H1 (cell line): ENCODE data around the gene F3. TPM values are rescaled to one million over a fixed set of nuclear protein-coding genes. Genes with fewer than 3 reads are reported as not detected.
"Not testable (repeated sequence)": the region's sequence is repeated elsewhere in the genome, so short reads cannot be mapped to it uniquely, and the experiment has no call there.

Experiments
- CTCF ChIA-PET: fragments of 300-600 bp; sonication (Branson Sonifier 250); formaldehyde crosslinking; loops from one replicate; lab custom pipeline; 2021; ENCODE audit not compliant: partially characterized antibody; lab: Charles Lee
- POLR2A ChIA-PET: fragments of 300-600 bp; sonication (Branson Sonifier 250); formaldehyde crosslinking; loops from one replicate; lab custom pipeline; 2021; ENCODE audit warnings: inconsistent platforms; ENCODE audit not compliant: partially characterized antibody; lab: Charles Lee
- DNase-seq, 2 experiments: peaks; one replicate each; pipeline versions ENCODE4 v3.0.0 to v3.0.0-alpha.2; 2010 to 2022; ENCODE audit warnings: low spot score in 2 of 2, low read depth in 1 of 2, mixed read lengths in 1 of 2
- FAIRE-seq: peaks from 2 replicates; lab custom pipeline; 2011; peaks lifted over from hg19 to GRCh38; lab: Jason Lieb, UNC
- H2AFZ ChIP-seq: 2 replicates; pipeline ENCODE4 v1.8.1; 2012; ENCODE audit warnings: low read length, inconsistent platforms
- H2AK5ac ChIP-seq: 2 replicates; pipeline ENCODE4 v1.6.1; 2013; ENCODE audit warnings: low read depth, low read length
- H2BK120ac ChIP-seq: replicated peaks from 2 replicates; pipeline ENCODE3; 2013; ENCODE audit warnings: low read depth, low read length, inconsistent platforms
- H2BK12ac ChIP-seq: 2 replicates; pipeline ENCODE4 v1.6.1; 2013; ENCODE audit warnings: low read depth, low read length
- H2BK15ac ChIP-seq: 2 replicates; pipeline ENCODE4 v1.6.1; 2013; ENCODE audit warnings: low read length
- H2BK20ac ChIP-seq: 2 replicates; pipeline ENCODE4 v1.6.1; 2013; ENCODE audit warnings: low read length
- H2BK5ac ChIP-seq: 2 replicates; pipeline ENCODE4 v1.6.1; 2013; ENCODE audit warnings: low read depth, low read length
- H3K14ac ChIP-seq: 2 replicates; pipeline ENCODE4 v1.6.1; 2013; ENCODE audit warnings: inconsistent platforms; ENCODE audit not compliant: insufficient read length
- H3K18ac ChIP-seq: 2 replicates; pipeline ENCODE4 v1.6.1; 2013; ENCODE audit warnings: low read length; ENCODE audit errors: extremely low read depth
- H3K23ac ChIP-seq: 2 replicates; pipeline ENCODE4 v1.6.1; 2013; ENCODE audit warnings: inconsistent platforms; ENCODE audit not compliant: insufficient read length
- H3K23me2 ChIP-seq: 2 replicates; pipeline ENCODE4 v1.6.1; 2013; ENCODE audit warnings: low read depth, low read length
- H3K27ac ChIP-seq: 2 replicates; pipeline ENCODE4 v1.6.1; 2011; ENCODE audit warnings: low read depth, low read length, inconsistent platforms
- H3K27me3 ChIP-seq, 4 experiments: replicated peaks in 1 of 4; 1 replicate in 1 of 4; 2 replicates in 3 of 4; pipeline versions ENCODE4 v1.6.1 to v1.8.1; 2011 to 2013; ENCODE audit warnings: low read length in 3 of 4, mild to moderate bottlenecking in 3 of 4, inconsistent platforms in 2 of 4, mixed read lengths in 2 of 4, moderate library complexity in 1 of 4; ENCODE audit not compliant: control insufficient read depth in 3 of 4, insufficient read depth in 3 of 4; ENCODE audit errors: extremely low read depth in 1 of 4
- H3K36me3 ChIP-seq, 4 experiments: 2 replicates each; pipeline versions ENCODE4 v1.6.1 to v1.8.1; 2011 to 2013; ENCODE audit warnings: mild to moderate bottlenecking in 4 of 4, low read length in 3 of 4, moderate library complexity in 2 of 4, control low read depth in 1 of 4, inconsistent platforms in 1 of 4; ENCODE audit not compliant: insufficient read depth in 4 of 4, control insufficient read depth in 2 of 4
- H3K4ac ChIP-seq: replicated peaks from 2 replicates; pipeline ENCODE3; 2013; ENCODE audit warnings: low read length, low read depth, mixed read lengths, inconsistent platforms; ENCODE audit not compliant: insufficient read length
- H3K4me1 ChIP-seq, 4 experiments: replicated peaks in 1 of 4; 1 replicate in 1 of 4; 2 replicates in 3 of 4; pipeline versions ENCODE4 v1.6.1 to v1.8.1; 2011 to 2013; ENCODE audit warnings: low read length in 3 of 4, inconsistent platforms in 2 of 4, mixed read lengths in 1 of 4; ENCODE audit not compliant: insufficient read depth in 4 of 4, control insufficient read depth in 3 of 4
- H3K4me2 ChIP-seq, 2 experiments: 2 replicates each; pipeline versions ENCODE4 v1.6.1 to v1.8.1; 2011 to 2013; ENCODE audit warnings: low read depth in 2 of 2, low read length in 2 of 2, control low read depth in 1 of 2, inconsistent platforms in 1 of 2, mild to moderate bottlenecking in 1 of 2; ENCODE audit not compliant: insufficient read depth in 1 of 2
- H3K4me3 ChIP-seq, 4 experiments: fragments of 200-600, 300-600 bp in 1 of 4; sonication (generic), shearing (Covaris generic), sonication (Bioruptor Twin) in 1 of 4; 2 replicates each; pipeline versions ENCODE4 v1.5.1 to v1.8.1; 2011 to 2016; ENCODE audit warnings: low read length in 4 of 4, low read depth in 3 of 4, control low read depth in 2 of 4, inconsistent platforms in 2 of 4, mild to moderate bottlenecking in 2 of 4, mixed read lengths in 1 of 4, moderate library complexity in 1 of 4; ENCODE audit not compliant: insufficient read depth in 2 of 4; ENCODE audit errors: extremely low read depth in 1 of 4
- H3K56ac ChIP-seq: replicated peaks from 2 replicates; pipeline ENCODE3; 2013; ENCODE audit warnings: low read depth, mild to moderate bottlenecking, mixed read lengths, low read length, inconsistent platforms; ENCODE audit not compliant: insufficient read length
- H3K79me1 ChIP-seq: 2 replicates; pipeline ENCODE4 v1.6.1; 2013; ENCODE audit warnings: low read depth, low read length, control low read depth
- H3K79me2 ChIP-seq, 2 experiments: 2 replicates each; pipeline versions ENCODE4 v1.6.1 to v1.8.1; 2012 to 2013; ENCODE audit warnings: low read length in 2 of 2, mild to moderate bottlenecking in 2 of 2, inconsistent platforms in 1 of 2; ENCODE audit not compliant: insufficient read depth in 2 of 2, control insufficient read depth in 1 of 2
- H3K9ac ChIP-seq, 4 experiments: replicated peaks in 1 of 4; 1 replicate in 1 of 4; 2 replicates in 3 of 4; pipeline versions ENCODE4 v1.6.1 to v1.8.1; 2011 to 2013; ENCODE audit warnings: low read depth in 3 of 4, low read length in 3 of 4, control low read depth in 2 of 4, mild to moderate bottlenecking in 2 of 4, moderate library complexity in 2 of 4, inconsistent platforms in 1 of 4; ENCODE audit errors: extremely low read depth in 1 of 4
- H3K9me3 ChIP-seq, 2 experiments: 2 replicates each; pipeline versions ENCODE4 v1.6.1 to v1.8.1; 2012 to 2013; ENCODE audit warnings: mild to moderate bottlenecking in 2 of 2, moderate library complexity in 2 of 2, control low read depth in 1 of 2, inconsistent platforms in 1 of 2, low read depth in 1 of 2, low read length in 1 of 2, mixed read lengths in 1 of 2; ENCODE audit not compliant: insufficient read depth in 2 of 2
- H4K20me1 ChIP-seq, 2 experiments: replicated peaks in 1 of 2; 2 replicates each; pipeline versions ENCODE3 to v1.8.1; 2011 to 2013; ENCODE audit warnings: inconsistent platforms in 2 of 2, low read length in 2 of 2, mild to moderate bottlenecking in 1 of 2; ENCODE audit not compliant: insufficient read depth in 2 of 2, control insufficient read depth in 1 of 2
- H4K5ac ChIP-seq: 2 replicates; pipeline ENCODE4 v1.6.1; 2013; ENCODE audit warnings: low read length, low read depth, mixed read lengths, inconsistent platforms; ENCODE audit not compliant: insufficient read length
- H4K8ac ChIP-seq: 2 replicates; pipeline ENCODE4 v1.8.0; 2013; ENCODE audit warnings: mild to moderate bottlenecking, moderate library complexity, low read length, inconsistent platforms; ENCODE audit not compliant: insufficient read depth; ENCODE audit errors: extremely low read depth
- H4K91ac ChIP-seq: replicated peaks from 2 replicates; pipeline ENCODE3; 2013; ENCODE audit warnings: low read length, mixed read lengths, inconsistent platforms; ENCODE audit not compliant: insufficient read length
- WGBS, 2 experiments: shearing (Covaris generic) in 1 of 2; methylation state at CpG; one replicate each; pipeline versions ENCODE4 v1.1.6 to v1.1.7; 2013 to 2015; ENCODE audit warnings: low lambda C conversion rate in 2 of 2, mixed read lengths in 2 of 2, inconsistent platforms in 1 of 2, low coverage in 1 of 2, missing lambda C conversion rate in 1 of 2; ENCODE audit not compliant: insufficient replicate concordance in 2 of 2, insufficient coverage in 1 of 2, insufficient read length in 1 of 2; ENCODE audit errors: extremely low coverage in 1 of 2, missing lambda C conversion rate in 1 of 2; 5-methylcytosine and 5-hydroxymethylcytosine counted together
- polyA plus RNA-seq, 7 experiments: library from polyadenylated mRNA; depleted of rRNA in 3 of 7; stranded (reverse) in 5 of 7; unstranded in 2 of 7; fragments of >200 nt in 5 of 7; fragments of 200-250 nt in 2 of 7; gene quantifications; 1 replicate in 5 of 7; 2 replicates in 1 of 7; 4 replicates in 1 of 7; pipeline versions ENCODE4 v1.2.1 to v1.2.3, GENCODE V29; 2011 to 2013; ENCODE audit warnings: missing spikeins in 2 of 7, mixed read lengths in 2 of 7
- total RNA-seq: library from RNA; stranded (reverse); fragmentation: NEBNext Ultra II Directional; extraction: Animal tissue kit (Norgen Biotek cat#: 25700); gene quantifications from 2 replicates; pipeline ENCODE4 v1.2.1, GENCODE V29; 2021

F3 gene
- total and polyA plus RNA-seq, 2 of the 8 experiments (the other 6 are each of a cell fraction or from before 2014, with no cell fraction given), result 2.6 to 8.6 TPM

- H4K91ac ChIP-seq, H3K27me3 ChIP-seq, H3K36me3 ChIP-seq, H3K14ac ChIP-seq, H3K4me2 ChIP-seq, H4K5ac ChIP-seq, H2BK12ac ChIP-seq, H3K18ac ChIP-seq, H3K79me1 ChIP-seq, H2AFZ ChIP-seq, H4K20me1 ChIP-seq, H3K23me2 ChIP-seq, H3K9ac ChIP-seq, H3K4me1 ChIP-seq, H2BK15ac ChIP-seq, H3K27ac ChIP-seq, H2BK120ac ChIP-seq, H3K56ac ChIP-seq, H3K4ac ChIP-seq, H3K23ac ChIP-seq, H3K4me3 ChIP-seq, DNase-seq, POLR2A ChIA-PET, H2BK20ac ChIP-seq, H4K8ac ChIP-seq, FAIRE-seq, H3K79me2 ChIP-seq, H3K9me3 ChIP-seq, H2BK5ac ChIP-seq, H2AK5ac ChIP-seq: not testable (repeated sequence)
- 83% methylated on average over 9 of the region's 9 CpGs; no CpG with 5 or more reads in 1 of the 2 experiments for WGBS, 2 experiments
- CTCF ChIA-PET, result interaction anchor here (0.6 kb wide), 1 partner anchor 79 kb away, joined by 3 read pairs; no protein-coding TSS in a partner anchor
These were observed 29.4 kb upstream of the F3 start for GRCh38 chr1:94570965-94571364.

- H3K9me3 ChIP-seq, CTCF ChIA-PET, H2BK5ac ChIP-seq, H2BK20ac ChIP-seq, H3K23me2 ChIP-seq, DNase-seq, H2AK5ac ChIP-seq, H3K18ac ChIP-seq, H2BK12ac ChIP-seq, H3K4me2 ChIP-seq, H4K8ac ChIP-seq, H3K79me2 ChIP-seq, H4K20me1 ChIP-seq, H2BK120ac ChIP-seq, H4K91ac ChIP-seq, H3K79me1 ChIP-seq, H2BK15ac ChIP-seq, H3K4me1 ChIP-seq, H3K27ac ChIP-seq, H3K14ac ChIP-seq, H3K56ac ChIP-seq, H4K5ac ChIP-seq, H3K4me3 ChIP-seq, H3K23ac ChIP-seq, H2AFZ ChIP-seq, H3K27me3 ChIP-seq, H3K4ac ChIP-seq, H3K36me3 ChIP-seq, POLR2A ChIA-PET, H3K9ac ChIP-seq, FAIRE-seq: not testable (repeated sequence)
- WGBS, 2 experiments, result 94% methylated on average over 5 of the region's 5 CpGs; no CpG with 5 or more reads in 1 of the 2 experiments
These were observed 27.2 kb upstream of the F3 start for GRCh38 chr1:94568806-94569205.
